Lung (tissue), 12 donors: ENCODE data around the gene MAST2. TPM values are rescaled to one million over a fixed set of nuclear protein-coding genes. Genes with fewer than 3 reads are reported as not detected.

Experiments
- ATAC-seq: fragments of 200-7000 bp; cut with Tn5 transposase; one replicate; pipeline ENCODE4 v1.9.1; 2020; ENCODE audit warnings: moderate number of reproducible peaks; ENCODE audit not compliant: insufficient read depth, low FRiP score
- DNase-seq, 3 donors: peaks; one replicate each; pipeline ENCODE4 v3.0.0-alpha.2; 2013 to 2017
- H3K27ac ChIP-seq, 2 donors: one replicate each; pipeline ENCODE4 v1.5.1; 2013; ENCODE audit warnings: mild to moderate bottlenecking in 2 of 2, moderate library complexity in 2 of 2, control low read depth in 1 of 2, inconsistent platforms in 1 of 2, low read depth in 1 of 2, low read length in 1 of 2
- H3K27me3 ChIP-seq, 3 donors: one replicate each; pipeline ENCODE4 v1.5.1; 2013; ENCODE audit warnings: low read length in 2 of 3; ENCODE audit not compliant: control insufficient read depth in 3 of 3, insufficient read depth in 3 of 3
- H3K36me3 ChIP-seq, 4 donors: one replicate each; pipeline ENCODE4 v1.5.1; 2013; ENCODE audit warnings: low read length in 4 of 4, mild to moderate bottlenecking in 1 of 4, moderate library complexity in 1 of 4; ENCODE audit not compliant: control insufficient read depth in 4 of 4, insufficient read depth in 4 of 4
- H3K4me1 ChIP-seq, 5 donors: one replicate each; pipeline ENCODE4 v1.5.1; 2013; ENCODE audit warnings: low read length in 5 of 5, mild to moderate bottlenecking in 2 of 5, moderate library complexity in 1 of 5; ENCODE audit not compliant: control insufficient read depth in 5 of 5, insufficient read depth in 5 of 5
- H3K4me3 ChIP-seq: one replicate; pipeline ENCODE4 v1.5.1; 2013; ENCODE audit warnings: mild to moderate bottlenecking, control low read depth, moderate library complexity
- H3K9ac ChIP-seq, 2 donors: one replicate each; pipeline ENCODE4 v1.5.1; 2013; ENCODE audit warnings: low read length in 2 of 2, control low read depth in 1 of 2; ENCODE audit not compliant: insufficient read depth in 1 of 2
- H3K9me3 ChIP-seq, 4 donors: one replicate each; pipeline ENCODE4 v1.5.1; 2013; ENCODE audit warnings: low read length in 3 of 4, mild to moderate bottlenecking in 1 of 4, moderate library complexity in 1 of 4; ENCODE audit not compliant: control insufficient read depth in 4 of 4, insufficient read depth in 3 of 4
- WGBS, 2 donors: extraction: QIAGEN DNeasy Blood & Tissue Kit; methylation state at CpG; one replicate each; pipeline ENCODE4 v1.1.7; 2013; 5-methylcytosine and 5-hydroxymethylcytosine counted together
- polyA plus RNA-seq, 2 donors: library from polyadenylated mRNA; stranded (reverse); fragments of 200-250 nt; gene quantifications; one replicate each; pipeline ENCODE4 v1.2.1, GENCODE V29; 2013
- total RNA-seq, 2 donors: library from RNA; depleted of rRNA in 1 of 2; stranded (reverse); fragments of >200 nt in 1 of 2; gene quantifications; one replicate each; pipeline ENCODE4 v1.2.1, GENCODE V29; 2014 to 2021
- TF ChIP-seq, protein P1 (sequence below): IDR thresholded peaks from 2 replicates; pipeline ENCODE4 v1.5.1; 2012; ENCODE audit warnings: mild to moderate bottlenecking; ENCODE audit errors: control extremely low read depth, extremely low read depth
- donor health status: control.
- donor health status: control.
- donor health status: Bipolar disorder and iron deficiency.
- donor health status: healthy.
- donor health status: DM: yes; HTN: yes; CAD: no.

The MAST2 gene
- total and polyA plus RNA-seq, 4 donors, result 10.5 to 28.6 (median 19.1) TPM

DNA sequence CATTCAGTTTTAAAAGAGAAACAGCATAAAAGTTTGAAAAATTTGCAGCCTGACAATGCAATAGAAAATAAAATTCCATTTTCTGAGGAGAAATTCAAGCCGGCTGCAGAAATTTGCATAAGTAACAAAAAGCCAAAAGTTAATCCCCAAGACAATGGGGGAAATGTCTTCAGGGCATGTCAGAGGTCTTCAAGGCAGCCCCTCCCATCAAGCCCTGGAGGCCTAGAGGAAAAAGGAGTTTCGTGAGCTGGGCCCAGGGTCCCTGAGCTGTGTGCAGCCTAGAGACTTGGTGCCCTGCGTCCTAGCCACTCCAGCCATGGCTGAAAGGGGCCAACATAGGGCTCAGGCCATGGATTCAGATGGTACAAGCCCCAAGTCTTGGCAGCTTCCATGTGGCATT is 254.4 kb downstream of the MAST2 start:
- H3K36me3 ChIP-seq, result peaks cover 7 to 28% (median 20%) of the 10 kb centered on the region in 4 donors
- no peaks in the 10 kb centered on the region for H3K4me1 ChIP-seq
- H3K4me3 ChIP-seq, result no peak overlapping the region
- H3K27ac ChIP-seq, result no peak overlapping the region
- TF ChIP-seq, protein P1, sequence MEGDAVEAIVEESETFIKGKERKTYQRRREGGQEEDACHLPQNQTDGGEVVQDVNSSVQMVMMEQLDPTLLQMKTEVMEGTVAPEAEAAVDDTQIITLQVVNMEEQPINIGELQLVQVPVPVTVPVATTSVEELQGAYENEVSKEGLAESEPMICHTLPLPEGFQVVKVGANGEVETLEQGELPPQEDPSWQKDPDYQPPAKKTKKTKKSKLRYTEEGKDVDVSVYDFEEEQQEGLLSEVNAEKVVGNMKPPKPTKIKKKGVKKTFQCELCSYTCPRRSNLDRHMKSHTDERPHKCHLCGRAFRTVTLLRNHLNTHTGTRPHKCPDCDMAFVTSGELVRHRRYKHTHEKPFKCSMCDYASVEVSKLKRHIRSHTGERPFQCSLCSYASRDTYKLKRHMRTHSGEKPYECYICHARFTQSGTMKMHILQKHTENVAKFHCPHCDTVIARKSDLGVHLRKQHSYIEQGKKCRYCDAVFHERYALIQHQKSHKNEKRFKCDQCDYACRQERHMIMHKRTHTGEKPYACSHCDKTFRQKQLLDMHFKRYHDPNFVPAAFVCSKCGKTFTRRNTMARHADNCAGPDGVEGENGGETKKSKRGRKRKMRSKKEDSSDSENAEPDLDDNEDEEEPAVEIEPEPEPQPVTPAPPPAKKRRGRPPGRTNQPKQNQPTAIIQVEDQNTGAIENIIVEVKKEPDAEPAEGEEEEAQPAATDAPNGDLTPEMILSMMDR, result no peak
- DNase-seq (no peak), ATAC-seq (no peak)
- H3K27me3 ChIP-seq, result no peaks in the 10 kb centered on the region
- H3K9me3 ChIP-seq, result no peaks in the 10 kb centered on the region
- 97% methylated on average over 3 of the region's 3 CpGs for WGBS, 2 donors
- no peak overlapping the region for H3K9ac ChIP-seq

DNA sequence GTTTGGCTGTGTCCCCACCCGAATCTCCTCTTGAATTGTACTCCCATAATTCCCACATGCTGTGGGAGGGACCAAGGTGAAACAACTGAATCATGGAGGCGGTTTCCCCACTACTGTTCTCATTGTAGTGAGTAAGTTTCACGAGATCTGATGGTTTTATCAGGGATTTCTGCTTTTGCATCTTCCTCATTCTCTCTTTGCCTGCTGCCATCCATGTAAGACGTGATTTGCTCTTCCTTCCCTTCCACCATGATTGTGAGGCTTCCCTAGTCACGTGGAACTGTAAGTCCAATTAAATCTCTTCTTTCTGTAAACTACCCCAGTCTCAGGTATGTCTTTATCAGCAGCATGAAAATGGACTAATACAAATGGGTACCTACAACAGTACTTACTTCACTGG is 255.5 kb downstream of the MAST2 start:
- 91 to 95% methylated on average over 5 of the region's 5 CpGs for WGBS, 2 donors
- Histone ChIP-seq H3K4me1 (no peaks in the 10 kb centered on the region), H3K4me3 (no peak overlapping the region), H3K36me3 (peaks cover 7 to 23% (median 19%) of the 10 kb centered on the region in 4 donors), H3K9ac (no peak overlapping the region), H3K9me3 (no peaks in the 10 kb centered on the region), H3K27ac (no peak overlapping the region), H3K27me3 (no peaks in the 10 kb centered on the region)
- TF ChIP-seq, protein P1, result no peak
- DNase-seq, result no peak
- ATAC-seq, result no peak

DNA sequence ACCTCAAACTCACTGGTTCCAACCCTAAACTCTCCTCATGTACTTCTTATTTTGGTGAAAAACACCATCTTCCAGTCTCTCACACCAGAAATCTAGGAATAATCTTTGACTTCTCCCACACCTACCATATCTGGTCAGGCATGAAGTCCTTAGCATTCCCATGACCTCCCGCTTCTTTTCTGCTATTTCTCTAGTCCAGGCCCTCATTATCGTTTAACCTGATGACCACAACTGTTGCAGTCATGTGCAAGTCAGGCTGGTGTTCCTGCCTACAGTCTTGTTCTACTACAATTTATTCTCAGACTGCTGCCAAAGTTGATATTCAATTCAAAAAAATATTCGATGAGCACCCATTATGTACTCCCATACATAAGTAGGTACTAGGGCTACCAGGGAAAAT is 257.7 kb downstream of the MAST2 start:
- DNase-seq (no peak), ATAC-seq (no peak)
- no peak overlapping the region for H3K9ac ChIP-seq
- no peaks in the 10 kb centered on the region for H3K9me3 ChIP-seq
- TF ChIP-seq, protein P1, result no peak
- H3K36me3 ChIP-seq, result peaks cover 6 to 20% (median 17%) of the 10 kb centered on the region in 4 donors
- H3K4me1 ChIP-seq, result peaks cover 0 to 4% (median 0%) of the 10 kb centered on the region in 5 donors
- 65 to 79% methylated on average over 3 of the region's 3 CpGs for WGBS, 2 donors
- H3K27ac ChIP-seq, result no peak overlapping the region
- no peaks in the 10 kb centered on the region for H3K27me3 ChIP-seq
- no peak overlapping the region for H3K4me3 ChIP-seq
